ENCODE data around the gene PMPCA.

Gene PMPCA

GRCh38 chr9:136448655-136449054 lies 38.2 kb downstream of the PMPCA start:
- Histone ChIP-seq H3K27ac (ENCODE audit: low read depth, low read length) (no peak overlapping the region), H3K4me2 (ENCODE audit: low read depth, low read length, poor library complexity, severe bottlenecking) (no peak overlapping the region), H3K79me2 (ENCODE audit: insufficient read depth, low read length) (no peaks in the 10 kb centered on the region), H3K36me3 (ENCODE audit: low read length) (peaks cover 2% of the 10 kb centered on the region; the same call in 1 of the 2 replicates), H3F3A (ENCODE audit: insufficient read depth) (no peaks in the 10 kb centered on the region), H3K9ac (ENCODE audit: low read length) (no peak overlapping the region), H3K9me2 (replicated peaks; ENCODE audit: insufficient read depth, low read length) (no peaks in the 10 kb centered on the region), H2AFZ (ENCODE audit: low read depth, low read length, severe bottlenecking) (no peak overlapping the region), H3K4me3 (ENCODE audit: insufficient read depth, low read length, poor library complexity, severe bottlenecking) (no peak overlapping the region), H3K9me3 (ENCODE audit: insufficient read depth, low read length) (no peaks in the 10 kb centered on the region), H3K27me3 (ENCODE audit: low read length) (no peaks in the 10 kb centered on the region), H4K20me1 (ENCODE audit: low read depth, low read length) (no peaks in the 10 kb centered on the region)
- TF ChIP-seq CTCF (IDR thresholded peaks at IDR 0.05; ENCODE audit: insufficient read depth, low read length, poor library complexity, severe bottlenecking) = no peak
- no peak for TF ChIP-seq EZH2phosphoT487 (conservative IDR thresholded peaks at IDR 0.05; ENCODE audit: low read length)

GRCh38 chr9:136451221-136451877 lies 40.9 kb downstream of the PMPCA start:
- Histone ChIP-seq H3K27ac (ENCODE audit: low read depth, low read length) (no peak overlapping the region), H3K9me3 (ENCODE audit: insufficient read depth, low read length) (no peaks in the 10 kb centered on the region), H3K9me2 (replicated peaks; ENCODE audit: insufficient read depth, low read length) (no peaks in the 10 kb centered on the region), H3K9ac (ENCODE audit: low read length) (no peak overlapping the region), H3K4me2 (ENCODE audit: low read depth, low read length, poor library complexity, severe bottlenecking) (no peak overlapping the region), H3F3A (ENCODE audit: insufficient read depth) (no peaks in the 10 kb centered on the region), H3K27me3 (ENCODE audit: low read length) (no peaks in the 10 kb centered on the region), H4K20me1 (ENCODE audit: low read depth, low read length) (no peaks in the 10 kb centered on the region), H2AFZ (ENCODE audit: low read depth, low read length, severe bottlenecking) (no peak overlapping the region), H3K79me2 (ENCODE audit: insufficient read depth, low read length) (no peaks in the 10 kb centered on the region), H3K36me3 (ENCODE audit: low read length) (peaks cover 2% of the 10 kb centered on the region; the same call in 1 of the 2 replicates), H3K4me3 (ENCODE audit: insufficient read depth, low read length, poor library complexity, severe bottlenecking) (no peak overlapping the region)
- no peak for TF ChIP-seq CTCF (IDR thresholded peaks at IDR 0.05; ENCODE audit: insufficient read depth, low read length, poor library complexity, severe bottlenecking)
- TF ChIP-seq EZH2phosphoT487 (conservative IDR thresholded peaks at IDR 0.05; ENCODE audit: low read length) = no peak

- Histone ChIP-seq H3K36me3 (ENCODE audit: low read length) (peaks cover 2% of the 10 kb centered on the region; the same call in 1 of the 2 replicates), H3F3A (ENCODE audit: insufficient read depth) (no peaks in the 10 kb centered on the region), H4K20me1 (ENCODE audit: low read depth, low read length) (no peaks in the 10 kb centered on the region), H3K9me3 (ENCODE audit: insufficient read depth, low read length) (no peaks in the 10 kb centered on the region), H3K9ac (ENCODE audit: low read length) (no peak overlapping the region), H3K79me2 (ENCODE audit: insufficient read depth, low read length) (no peaks in the 10 kb centered on the region), H3K27ac (ENCODE audit: low read depth, low read length) (no peak overlapping the region), H3K27me3 (ENCODE audit: low read length) (no peaks in the 10 kb centered on the region), H3K4me3 (ENCODE audit: insufficient read depth, low read length, poor library complexity, severe bottlenecking) (no peak overlapping the region), H3K9me2 (replicated peaks; ENCODE audit: insufficient read depth, low read length) (no peaks in the 10 kb centered on the region), H2AFZ (ENCODE audit: low read depth, low read length, severe bottlenecking) (no peak overlapping the region), H3K4me2 (ENCODE audit: low read depth, low read length, poor library complexity, severe bottlenecking) (no peak overlapping the region)
- no peak for TF ChIP-seq CTCF (IDR thresholded peaks at IDR 0.05; ENCODE audit: insufficient read depth, low read length, poor library complexity, severe bottlenecking)
Observed at GRCh38 chr9:136453326-136453725, 42.9 kb downstream of the PMPCA start.

Measured in SU-DHL-6 (cell line).